Body of pancreas (tissue), 4 donors: ENCODE measurements around the gene ZNF277.

Experiments used
- CTCF ChIP-seq, 7 experiments: fragments of 450-650 bp in 4 of 7; fragments of 200-600 bp in 3 of 7; sonication (generic) in 3 of 7; IDR thresholded peaks; one replicate each; pipeline ENCODE4 v1.5.1; 2016 to 2019; ENCODE audit warnings: antibody characterized with exemption in 7 of 7
- POLR2A ChIP-seq, 3 donors: fragments of 450-650 bp; IDR thresholded peaks; one replicate each; pipeline ENCODE4 v1.6.1; 2016; ENCODE audit warnings: antibody characterized with exemption in 3 of 3, mild to moderate bottlenecking in 2 of 3

GRCh38 chr7:112364388-112364787 lies 157.9 kb downstream of the ZNF277 start:
- no peak for TF ChIP-seq CTCF (IDR thresholded peaks at IDR 0.05)
- TF ChIP-seq POLR2A (IDR thresholded peaks at IDR 0.05), result no peak
